ENCODE measurements around the gene PGM2. TPM values are rescaled to one million over a fixed set of nuclear protein-coding genes. Genes with fewer than 3 reads are reported as not detected.

Gene PGM2
- total and polyA plus RNA-seq, 10 of the 15 experiments (the other 5 are each of a cell fraction or from before 2014, with no cell fraction given) = 11.9 to 41.7 (median 37.1) TPM

- DNase-seq (ENCODE audit: low read depth, low spot score) = no peak
- Histone ChIP-seq H3K4me2 (ENCODE audit: control insufficient read depth, insufficient read depth) (no peak overlapping the region), H3K4me1 (ENCODE audit: control insufficient read depth, insufficient read depth, low read length) (no peaks in the 10 kb centered on the region), H2AFZ (ENCODE audit: control insufficient read depth, low read depth, low read length) (no peak overlapping the region), H3K9ac (ENCODE audit: control insufficient read depth, insufficient read depth, low read length) (no peak overlapping the region), H4K20me1 (ENCODE audit: control insufficient read depth, insufficient read depth) (no peaks in the 10 kb centered on the region), H3K27ac (ENCODE audit: control insufficient read depth, insufficient read depth) (no peak overlapping the region), H3K36me3 (ENCODE audit: control insufficient read depth in 2 of 2, insufficient read depth in 2 of 2, low read length in 1 of 2) (no peaks in the 10 kb centered on the region), H3K79me2 (ENCODE audit: control insufficient read depth, insufficient read depth, low read length) (no peaks in the 10 kb centered on the region), H3K9me3 (replicated peaks; ENCODE audit: control insufficient read depth, insufficient read depth, low read length) (peaks cover 1% of the 10 kb centered on the region; the same call in 2 of the 3 replicates), H3K4me3 (no peak overlapping the region), H3K27me3 (replicated peaks in 1 of 2; ENCODE audit: control insufficient read depth in 2 of 2, insufficient read depth in 2 of 2, low read length in 1 of 2) (no peaks in the 10 kb centered on the region)
- no TSS peak for BruUV-seq (replicated peaks)
- ATAC-seq = no peak
- ChIA-PET CTCF (no interaction called here), SMC1A (ENCODE audit: uncharacterized antibody, unreplicated experiment) (no interaction called here), RAD21 (ENCODE audit: unreplicated experiment) (no interaction called here), POLR2A (no interaction called here)
- in situ Hi-C loops (cut with MboI) (no loop called here), intact Hi-C loops (cut with micrococcal nuclease; ENCODE audit: unreplicated experiment) (no loop called here)
- 24% methylated on average over 4 of the region's 4 CpGs for WGBS (ENCODE audit: insufficient coverage, insufficient replicate concordance, low lambda C conversion rate, missing lambda C conversion rate)
- peak; percentile 47 for FAIRE-seq
- TF ChIP-seq NRF1 (conservative IDR thresholded peaks at IDR 0.05; ENCODE audit: low read depth, low read length) = no peak
- TF ChIP-seq BHLHE40 (IDR thresholded peaks at IDR 0.05; ENCODE audit: borderline replicate concordance in 1 of 2, low read depth in 2 of 2, low read length in 1 of 2) = no peak
- no peak for TF ChIP-seq EED (IDR thresholded peaks at IDR 0.05; ENCODE audit: low read depth)
- TF ChIP-seq RAD21 (IDR thresholded peaks at IDR 0.05; ENCODE audit: insufficient read depth, low read depth, low read length) = peak; percentile 47
- peak; percentile 37; the same call in 1 of the 2 replicates for TF ChIP-seq SMC3 (IDR thresholded peaks at IDR 0.05; ENCODE audit: borderline replicate concordance, low read length)
- TF ChIP-seq CEBPZ (IDR thresholded peaks at IDR 0.05; ENCODE audit: low read depth, low read length) = no peak
- TF ChIP-seq CTCF (IDR thresholded peaks at IDR 0.05 in 2 of 3, conservative IDR thresholded peaks at IDR 0.05 in 1 of 3; ENCODE audit: control insufficient read depth in 2 of 3, extremely low read depth in 1 of 3, insufficient read depth in 1 of 3, low read depth in 3 of 3, low read length in 3 of 3) = peak in 2 of 3 experiments; percentile 19 to 20; a peak in 2 of 6 replicates
- no peak for TF ChIP-seq POLR2AphosphoS5 (IDR thresholded peaks at IDR 0.05; ENCODE audit: low read length)
- TF ChIP-seq RBBP5 (conservative IDR thresholded peaks at IDR 0.05) = no peak
- TF ChIP-seq RELB (IDR thresholded peaks at IDR 0.05; ENCODE audit: low read depth) = no peak
- TF ChIP-seq STAT1 (conservative IDR thresholded peaks at IDR 0.05) = no peak
These were observed 45.9 kb upstream of the PGM2 start for GRCh38 chr4:37780444-37781130.
